SK-N-SH (cell line): ENCODE measurements around the gene CCR5AS.

Experiments
- CTCF ChIA-PET: fragments of 300-600, 350-600 bp; formaldehyde crosslinking; extraction: SDS; loops from one replicate; lab custom pipeline; 2021; lab: Yijun Ruan, JAX
- POLR2A ChIA-PET: fragments of 350-600 bp; sonication (Branson Sonifier 250); formaldehyde crosslinking; extraction: SDS; loops from one replicate; lab custom pipeline; 2020; ENCODE audit warnings: antibody characterized with exemption, inconsistent platforms; lab: Yijun Ruan, JAX
- DNase-seq: peaks from one replicate; pipeline ENCODE4 v3.0.0; 2012
- H2AFZ ChIP-seq: fragments of 200-600 bp; sonication (generic); 2 replicates; pipeline ENCODE4 v1.8.1; 2016; ENCODE audit warnings: antibody characterized with exemption, mild to moderate bottlenecking, low read depth
- H3F3A ChIP-seq: fragments of 200-600 bp; sonication (generic); replicated peaks from 2 replicates; pipeline ENCODE3; 2016; ENCODE audit warnings: antibody characterized with exemption, mild to moderate bottlenecking; ENCODE audit not compliant: insufficient read depth
- H3K27ac ChIP-seq, 2 experiments: fragments of 200-500 bp in 1 of 2; fragments of 200-600 bp in 1 of 2; sonication (Bioruptor generic) in 1 of 2; sonication (generic), shearing (Covaris generic) in 1 of 2; 2 replicates each; pipeline versions ENCODE4 v1.5.1 to v1.6.1; 2014 to 2016; ENCODE audit warnings: low read depth in 2 of 2, inconsistent platforms in 1 of 2, low read length in 1 of 2, mild to moderate bottlenecking in 1 of 2, mixed read lengths in 1 of 2
- H3K27me3 ChIP-seq: fragments of 200-600 bp; sonication (generic), shearing (Covaris generic); 2 replicates; pipeline ENCODE4 v1.6.1; 2016; ENCODE audit warnings: mixed run types; ENCODE audit not compliant: insufficient read depth
- H3K36me3 ChIP-seq, 2 experiments: fragments of 200-500 bp in 1 of 2; fragments of 200-600 bp in 1 of 2; sonication (Bioruptor generic) in 1 of 2; sonication (generic) in 1 of 2; replicated peaks in 1 of 2; 2 replicates each; pipeline versions ENCODE3 to v1.5.1; 2014 to 2016; ENCODE audit warnings: low read length in 1 of 2, mild to moderate bottlenecking in 1 of 2; ENCODE audit not compliant: insufficient read depth in 2 of 2, control insufficient read depth in 1 of 2
- H3K4me1 ChIP-seq, 2 experiments: fragments of 200-500 bp in 1 of 2; fragments of 200-600 bp in 1 of 2; sonication (Bioruptor generic) in 1 of 2; sonication (generic), shearing (Covaris generic) in 1 of 2; 2 replicates each; pipeline versions ENCODE4 v1.5.1 to v1.6.1; 2014 to 2016; ENCODE audit warnings: low read depth in 1 of 2, low read length in 1 of 2, mixed run types in 1 of 2; ENCODE audit not compliant: insufficient read depth in 2 of 2, control insufficient read depth in 1 of 2
- H3K4me2 ChIP-seq: fragments of 200-600 bp; sonication (generic), shearing (Covaris generic); 2 replicates; pipeline ENCODE4 v1.6.1; 2017; ENCODE audit warnings: mixed run types
- H3K4me3 ChIP-seq, 2 experiments: fragments of 200-500 bp in 1 of 2; fragments of 200-600 bp in 1 of 2; sonication (Bioruptor generic) in 1 of 2; sonication (generic), shearing (Covaris generic) in 1 of 2; 2 replicates each; pipeline versions ENCODE4 v1.5.1 to v1.8.1; 2014 to 2016; ENCODE audit warnings: low read depth in 2 of 2, inconsistent platforms in 1 of 2, low read length in 1 of 2, mild to moderate bottlenecking in 1 of 2, mixed read lengths in 1 of 2, moderate library complexity in 1 of 2
- H3K79me2 ChIP-seq: fragments of 200-600 bp; sonication (generic); 2 replicates; pipeline ENCODE4 v1.8.1; 2017; ENCODE audit warnings: mild to moderate bottlenecking; ENCODE audit not compliant: insufficient read depth
- H3K9ac ChIP-seq: fragments of 200-600 bp; sonication (generic); 2 replicates; pipeline ENCODE4 v1.6.1; 2017; ENCODE audit warnings: mixed run types
- H3K9me2 ChIP-seq: fragments of 200-600 bp; sonication (generic); 2 replicates; pipeline ENCODE4 v1.6.1; 2017; ENCODE audit warnings: mixed run types
- H3K9me3 ChIP-seq: fragments of 200-600 bp; sonication (generic); 2 replicates; pipeline ENCODE4 v1.6.1; 2017; ENCODE audit warnings: mixed run types, mild to moderate bottlenecking, moderate library complexity
- H4K20me1 ChIP-seq: fragments of 200-600 bp; sonication (generic); 2 replicates; pipeline ENCODE4 v1.6.1; 2017; ENCODE audit warnings: mild to moderate bottlenecking, mixed run types; ENCODE audit not compliant: insufficient read depth
- ELF1 ChIP-seq: IDR thresholded peaks from 2 replicates; pipeline ENCODE4 v1.4.0; 2012
- EP300 ChIP-seq, 2 experiments: IDR thresholded peaks; 2 replicates each; pipeline versions ENCODE4 v1.4.0 to v1.6.1; 2012; ENCODE audit warnings: borderline replicate concordance in 1 of 2, low read depth in 1 of 2, low read length in 1 of 2
- EZH2phosphoT487 ChIP-seq: fragments of 200-600 bp; sonication (generic); IDR thresholded peaks from 2 replicates; pipeline ENCODE4 v1.6.1; 2017; ENCODE audit warnings: low read depth, mixed run types, mild to moderate bottlenecking, antibody characterized with exemption, moderate library complexity, borderline replicate concordance
- FOSL2 ChIP-seq: IDR thresholded peaks from 2 replicates; pipeline ENCODE4 v1.4.0; 2012; ENCODE audit warnings: low read depth, mild to moderate bottlenecking, moderate library complexity, borderline replicate concordance
- FOXJ3 ChIP-seq: sonication (generic); formaldehyde crosslinking; IDR thresholded peaks from 2 replicates; pipeline ENCODE4 v1.5.1; 2020; ENCODE audit warnings: mild to moderate bottlenecking, missing genetic modification reagents
- FOXM1 ChIP-seq: IDR thresholded peaks from 2 replicates; pipeline ENCODE4 v1.4.0; 2012; ENCODE audit warnings: low read depth, mild to moderate bottlenecking
- GATA2 ChIP-seq: sonication (generic); formaldehyde crosslinking; IDR thresholded peaks from 2 replicates; pipeline ENCODE4 v1.5.0; 2020; ENCODE audit warnings: mild to moderate bottlenecking, missing genetic modification reagents
- JUND ChIP-seq: IDR thresholded peaks from 2 replicates; pipeline ENCODE4 v1.4.0; 2012
- MXI1 ChIP-seq: IDR thresholded peaks from 2 replicates; pipeline ENCODE4 v1.6.1; 2012; ENCODE audit warnings: mild to moderate bottlenecking, low read depth, low read length, improper control_type of control experiment
- NRF1 ChIP-seq: IDR thresholded peaks from 2 replicates; pipeline ENCODE4 v1.6.1; 2012; ENCODE audit warnings: low read depth, mild to moderate bottlenecking, low read length
- RAD21 ChIP-seq: IDR thresholded peaks from 2 replicates; pipeline ENCODE4 v1.6.1; 2012; ENCODE audit warnings: mild to moderate bottlenecking, low read length
- RCOR1 ChIP-seq: fragments of 150-350 bp; IDR thresholded peaks from 2 replicates; pipeline ENCODE4 v1.6.1; 2017; ENCODE audit warnings: antibody characterized with exemption, low read length
- RFX5 ChIP-seq: IDR thresholded peaks from 2 replicates; pipeline ENCODE4 v1.6.1; 2012; ENCODE audit warnings: mild to moderate bottlenecking, improper control_type of control experiment, low read length
- RXRA ChIP-seq: IDR thresholded peaks from 2 replicates; pipeline ENCODE4 v1.4.0; 2012; ENCODE audit warnings: low read depth, mild to moderate bottlenecking, borderline replicate concordance
- SMC3 ChIP-seq: IDR thresholded peaks from 2 replicates; pipeline ENCODE4 v1.6.1; 2012; ENCODE audit warnings: low read depth, low read length, improper control_type of control experiment
- TAF1 ChIP-seq: IDR thresholded peaks from 2 replicates; pipeline ENCODE4 v1.6.1; 2012; ENCODE audit warnings: low read depth, mild to moderate bottlenecking, low read length, moderate library complexity, borderline replicate concordance
- TCF12 ChIP-seq: IDR thresholded peaks from 2 replicates; pipeline ENCODE4 v1.4.0; 2012
- TEAD4 ChIP-seq: IDR thresholded peaks from 2 replicates; pipeline ENCODE4 v1.4.0; 2012; ENCODE audit warnings: mild to moderate bottlenecking, borderline replicate concordance; ENCODE audit not compliant: insufficient read depth
- USF2 ChIP-seq: fragments of 150-350 bp; IDR thresholded peaks from 2 replicates; pipeline ENCODE4 v1.6.1; 2017; ENCODE audit warnings: antibody characterized with exemption, low read length, low read depth, borderline replicate concordance
- YY1 ChIP-seq: IDR thresholded peaks from 2 replicates; pipeline ENCODE4 v1.4.0; 2012; ENCODE audit warnings: low read depth, mild to moderate bottlenecking
- ZBTB33 ChIP-seq: IDR thresholded peaks from 2 replicates; pipeline ENCODE4 v1.4.0; 2012; ENCODE audit warnings: low read depth, borderline replicate concordance
- WGBS: methylation state at CpG from one replicate; pipeline ENCODE4 v1.1.6; 2017; ENCODE audit warnings: low lambda C conversion rate; 5-methylcytosine and 5-hydroxymethylcytosine counted together

CCR5AS gene

GRCh38 chr3:46358466-46358865 lies 48.4 kb downstream of the CCR5AS start (continued):
- no peak for TF ChIP-seq EZH2phosphoT487

- ChIA-PET POLR2A (no interaction called here), CTCF (no interaction called here)
- TF ChIP-seq ZBTB33 = no peak
- TF ChIP-seq RCOR1 = no peak
- no peak for TF ChIP-seq RAD21
- no peak for TF ChIP-seq RXRA
- no peak for TF ChIP-seq YY1
- TF ChIP-seq EP300 (IDR thresholded peaks at IDR 0.05; ENCODE audit: borderline replicate concordance in 1 of 2, low read depth in 1 of 2, low read length in 1 of 2) = no peak
- TF ChIP-seq TCF12 = no peak
- TF ChIP-seq NRF1 = no peak
- no peak for TF ChIP-seq TEAD4
- no peak for TF ChIP-seq SMC3
- TF ChIP-seq EZH2phosphoT487 = no peak
- TF ChIP-seq JUND = no peak
- no peak for TF ChIP-seq RFX5
- TF ChIP-seq ELF1 = no peak
- H2AFZ ChIP-seq = no peak overlapping the region
- H3K4me2 ChIP-seq = no peak overlapping the region
- no peaks in the 10 kb centered on the region for H3K36me3 ChIP-seq
- H3K9ac ChIP-seq = no peak overlapping the region
- no peak for DNase-seq
- H3K79me2 ChIP-seq = no peaks in the 10 kb centered on the region
- H3F3A ChIP-seq = no peaks in the 10 kb centered on the region
- no peak overlapping the region for H3K4me3 ChIP-seq
- no peaks in the 10 kb centered on the region for H3K9me3 ChIP-seq
- H3K27me3 ChIP-seq = peaks cover 30% of the 10 kb centered on the region; the same call in 1 of the 2 replicates
- 13% methylated on average over 4 of the region's 4 CpGs for WGBS
- no peaks in the 10 kb centered on the region for H3K9me2 ChIP-seq
- H3K4me1 ChIP-seq = no peaks in the 10 kb centered on the region; a peak in 1 of 4 replicates
- H3K27ac ChIP-seq = no peak overlapping the region
- H4K20me1 ChIP-seq = no peaks in the 10 kb centered on the region
Observed at GRCh38 chr3:46356909-46357308, 50.0 kb downstream of the CCR5AS start.

- H3K36me3 ChIP-seq = no peaks in the 10 kb centered on the region
- H3K27ac ChIP-seq = no peak overlapping the region
- no peak overlapping the region for H3K4me3 ChIP-seq
- CTCF ChIA-PET = interaction anchor here (0.6 kb wide), 1 partner anchor 287 kb away, joined by 3 read pairs; no protein-coding TSS in a partner anchor
- no peaks in the 10 kb centered on the region for H3K9me2 ChIP-seq
- H3K9me3 ChIP-seq = no peaks in the 10 kb centered on the region
- H2AFZ ChIP-seq = no peak overlapping the region
- no peaks in the 10 kb centered on the region for H4K20me1 ChIP-seq
- H3K79me2 ChIP-seq = no peaks in the 10 kb centered on the region
- peaks cover 30% of the 10 kb centered on the region; the same call in 1 of the 2 replicates for H3K27me3 ChIP-seq
- H3K4me2 ChIP-seq = no peak overlapping the region
- H3K9ac ChIP-seq = no peak overlapping the region
- H3K4me1 ChIP-seq = no peaks in the 10 kb centered on the region; a peak in 1 of 4 replicates
- no peaks in the 10 kb centered on the region for H3F3A ChIP-seq
- POLR2A ChIA-PET = no interaction called here
- 0% methylated on average over 3 of the region's 3 CpGs for WGBS
- no peak for DNase-seq
- TF ChIP-seq GATA2 (no peak), FOXM1 (no peak), USF2 (no peak), MXI1 (no peak), SMC3 (no peak), NRF1 (no peak), ZBTB33 (no peak), FOSL2 (no peak), TAF1 (no peak), JUND (no peak), RFX5 (no peak), YY1 (no peak), TEAD4 (no peak), EP300 (IDR thresholded peaks at IDR 0.05; ENCODE audit: borderline replicate concordance in 1 of 2, low read depth in 1 of 2, low read length in 1 of 2) (no peak), RAD21 (no peak), FOXJ3 (CRISPR knock-in tag) (no peak)
Observed at GRCh38 chr3:46356276-46356675, 50.6 kb downstream of the CCR5AS start.
